Testis (tissue), 3 donors: Measurements from ENCODE around the gene CALR3. TPM values are rescaled to one million over a fixed set of nuclear protein-coding genes. Genes with fewer than 3 reads are reported as not detected.

Experiments used
- DNase-seq: peaks from one replicate; pipeline ENCODE4 v3.0.0-alpha.2; 2019
- H3K27ac ChIP-seq, 2 donors: fragments of 200-600 bp; sonication (generic); one replicate each; pipeline ENCODE4 v1.5.1; 2019
- H3K27me3 ChIP-seq: fragments of 200-600 bp; sonication (generic); one replicate; pipeline ENCODE4 v1.5.1; 2019
- H3K36me3 ChIP-seq: fragments of 200-600 bp; sonication (generic); one replicate; pipeline ENCODE4 v1.5.1; 2017; ENCODE audit warnings: low read depth; ENCODE audit errors: missing control alignments
- H3K4me1 ChIP-seq: fragments of 200-600 bp; sonication (generic); one replicate; pipeline ENCODE4 v1.5.1; 2019
- H3K4me3 ChIP-seq, 2 donors: fragments of 200-600 bp; sonication (generic); one replicate each; pipeline ENCODE4 v1.5.1; 2017 to 2019
- H3K9me3 ChIP-seq: fragments of 200-600 bp; sonication (generic); one replicate; pipeline ENCODE4 v1.5.1; 2017
- CTCF ChIP-seq, 3 experiments: fragments of 450-650 bp in 2 of 3; fragments of 200-600 bp in 1 of 3; sonication (generic) in 1 of 3; IDR thresholded peaks; one replicate each; pipeline ENCODE4 v1.5.1; 2016 to 2019; ENCODE audit warnings: antibody characterized with exemption in 3 of 3, mild to moderate bottlenecking in 2 of 3, moderate library complexity in 1 of 3
- POLR2A ChIP-seq: fragments of 450-650 bp; IDR thresholded peaks from one replicate; pipeline ENCODE4 v1.6.1; 2017; ENCODE audit warnings: antibody characterized with exemption, mild to moderate bottlenecking, moderate library complexity
- WGBS, 2 donors: methylation state at CpG; one replicate each; pipeline ENCODE4 v1.1.5; 2018; 5-methylcytosine and 5-hydroxymethylcytosine counted together
- intact Hi-C: fragments of 100-400 bp; cut with DNase I; formaldehyde crosslinking; loops from one replicate; pipeline ENCODE4 v1.15.1; 2023; ENCODE audit warnings: low total_unique reads
- polyA plus RNA-seq: library from polyadenylated mRNA; stranded (reverse); fragments of 350-450 nt; fragmentation: Illumina TruSeq; extraction: RNeasy Lipid Tissue Mini Kit (QIAGEN cat#74804); gene quantifications from one replicate; pipeline ENCODE4 v1.2.3, GENCODE V29; 2014; ENCODE audit warnings: low read depth, low replicate concordance; ENCODE audit not compliant: insufficient read depth
- total RNA-seq, 2 donors: library from RNA; depleted of rRNA; stranded (reverse); fragments of >200 nt; gene quantifications; one replicate each; pipeline ENCODE4 v1.2.3, GENCODE V29; 2016

Gene CALR3
- total and polyA plus RNA-seq, 3 donors from 2014 or later, result 40.6 to 102 (median 75.7) TPM

- Histone ChIP-seq H3K9me3 (no peaks in the 10 kb centered on the region), H3K27ac (no peak overlapping the region), H3K4me1 (peaks cover 26% of the 10 kb centered on the region), H3K27me3 (no peaks in the 10 kb centered on the region), H3K4me3 (no peak overlapping the region), H3K36me3 (no peaks in the 10 kb centered on the region)
- intact Hi-C loops, result no loop called here
- TF ChIP-seq POLR2A, result no peak
- no peak for TF ChIP-seq CTCF (IDR thresholded peaks at IDR 0.05)
- 92 to 97% methylated on average over 3 of the region's 3 CpGs for WGBS, 2 donors
- no peak for DNase-seq
These were observed 36.3 kb downstream of the CALR3 start for GRCh38 chr19:16459680-16460079.

GRCh38 chr19:16458391-16459341 is 37.3 kb downstream of the CALR3 start:
- Histone ChIP-seq H3K27me3 (no peaks in the 10 kb centered on the region), H3K9me3 (no peaks in the 10 kb centered on the region), H3K36me3 (no peaks in the 10 kb centered on the region), H3K4me1 (peaks cover 25% of the 10 kb centered on the region), H3K27ac (peak overlapping the region in 1 of 2 donors; percentile 56), H3K4me3 (no peak overlapping the region)
- 84 to 87% methylated on average over 22 to 23 of the region's 25 CpGs for WGBS, 2 donors
- TF ChIP-seq CTCF (IDR thresholded peaks at IDR 0.05) (no peak), POLR2A (no peak)
- intact Hi-C loops, result no loop called here
- no peak for DNase-seq

- H3K4me3 ChIP-seq, result no peak overlapping the region
- intact Hi-C loops, result no loop called here
- H3K9me3 ChIP-seq, result no peaks in the 10 kb centered on the region
- DNase-seq, result no peak
- 40 to 48% methylated on average over 2 to 8 of the region's 8 CpGs for WGBS, 2 donors
- peak overlapping the region; percentile 29 to 56 for H3K27ac ChIP-seq
- TF ChIP-seq POLR2A, result no peak
- TF ChIP-seq CTCF (IDR thresholded peaks at IDR 0.05), result no peak
- no peaks in the 10 kb centered on the region for H3K27me3 ChIP-seq
- H3K36me3 ChIP-seq, result no peaks in the 10 kb centered on the region
- peaks cover 30% of the 10 kb centered on the region for H3K4me1 ChIP-seq
These were observed 38.0 kb downstream of the CALR3 start for GRCh38 chr19:16457954-16458331.

GRCh38 chr19:16457195-16457953 is 38.6 kb downstream of the CALR3 start:
- Histone ChIP-seq H3K4me3 (no peak overlapping the region), H3K4me1 (peaks cover 30% of the 10 kb centered on the region), H3K36me3 (no peaks in the 10 kb centered on the region), H3K9me3 (no peaks in the 10 kb centered on the region), H3K27ac (peak overlapping the region; percentile 29 to 56), H3K27me3 (no peaks in the 10 kb centered on the region)
- WGBS, 2 donors, result 28 to 46% methylated on average over 13 to 16 of the region's 16 CpGs
- intact Hi-C loops, result no loop called here
- DNase-seq, result no peak
- TF ChIP-seq POLR2A (no peak), CTCF (IDR thresholded peaks at IDR 0.05) (no peak)
